ENCODE measurements around the gene PARD3B. TPM values are rescaled to one million over a fixed set of nuclear protein-coding genes. Genes with fewer than 3 reads are reported as not detected.

The PARD3B gene
- total RNA-seq, 1 experiment from 2014 or later, result 6.4 TPM

DNA sequence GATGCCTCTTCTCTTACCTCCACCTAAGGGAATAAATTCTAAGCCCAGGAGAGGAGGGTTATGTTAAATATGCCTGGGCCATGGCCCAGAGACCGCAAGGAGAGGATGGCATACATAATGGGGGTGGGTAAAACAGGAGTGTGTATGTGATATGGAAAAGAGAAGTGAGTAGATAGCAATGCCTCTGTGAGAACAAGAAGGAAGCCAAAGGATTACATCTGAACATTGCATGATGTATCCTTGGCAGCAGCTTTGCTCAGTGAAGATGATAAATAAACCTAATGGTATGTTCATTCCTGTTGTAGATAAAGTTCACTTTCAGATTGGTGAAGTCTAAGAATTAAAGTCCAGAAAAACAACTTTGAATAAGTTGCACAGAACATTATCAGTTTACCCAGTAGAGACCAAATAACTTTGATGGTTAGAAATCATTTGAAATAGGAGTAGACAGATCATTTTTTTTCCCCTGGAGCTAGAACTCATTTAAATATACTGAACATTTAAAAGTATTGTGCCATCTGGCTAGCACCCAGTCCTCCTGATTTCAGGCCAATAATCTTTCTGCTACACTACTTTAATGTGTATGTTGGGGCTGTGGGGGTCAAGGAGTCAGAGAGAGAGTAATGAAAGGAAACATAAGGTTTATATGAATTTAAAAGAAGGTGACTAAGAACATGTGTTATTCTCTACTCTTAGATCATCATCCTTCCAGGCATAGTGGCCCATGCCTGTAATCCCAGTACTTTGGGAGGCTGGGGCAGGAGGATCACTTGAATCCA, 231.7 kb downstream of the PARD3B start:
- Histone ChIP-seq H4K20me1 (ENCODE audit: control insufficient read depth, insufficient read depth, insufficient read length) (no peaks in the 10 kb centered on the region), H2BK5ac (ENCODE audit: insufficient read length, low read length) (no peak overlapping the region), H3K9me3 (ENCODE audit: control insufficient read depth, low read depth, low read length) (no peaks in the 10 kb centered on the region), H3K4me2 (ENCODE audit: insufficient read depth, insufficient read length, low read length) (no peak overlapping the region), H3K4me1 (ENCODE audit: insufficient read depth, low read length) (no peaks in the 10 kb centered on the region), H3K23me2 (ENCODE audit: insufficient read length, low read depth, low read length, poor library complexity, severe bottlenecking) (no peaks in the 10 kb centered on the region), H3K27me3 (ENCODE audit: insufficient read depth, low read length) (no peaks in the 10 kb centered on the region), H2BK120ac (ENCODE audit: low read depth, low read length, poor library complexity, severe bottlenecking) (no peak overlapping the region), H2BK20ac (ENCODE audit: low read depth, low read length, poor library complexity, severe bottlenecking) (no peak overlapping the region), H3K14ac (ENCODE audit: insufficient read depth, low read length) (no peak overlapping the region), H4K91ac (ENCODE audit: insufficient read length, low read depth, low read length) (no peak overlapping the region), H3K18ac (ENCODE audit: insufficient read length, low read depth, low read length) (no peak overlapping the region), H3K79me2 (ENCODE audit: insufficient read depth, low read length) (no peaks in the 10 kb centered on the region), H4K8ac (replicated peaks; ENCODE audit: insufficient read length, low read depth, low read length) (no peak overlapping the region), H3K4ac (ENCODE audit: low read depth, low read length) (no peak overlapping the region), H3T11ph (ENCODE audit: low read length) (no peak overlapping the region), H4K5ac (ENCODE audit: insufficient read length, low read depth, low read length) (no peak overlapping the region), H3K79me1 (ENCODE audit: insufficient read depth, low read depth, low read length, poor library complexity, severe bottlenecking) (no peaks in the 10 kb centered on the region), H2BK15ac (ENCODE audit: low read depth, low read length) (no peak overlapping the region), H3K9ac (ENCODE audit: extremely low read depth, insufficient read length, low read length) (no peak overlapping the region), H3K56ac (ENCODE audit: insufficient read length, low read depth, low read length) (no peak overlapping the region), H2AK5ac (ENCODE audit: insufficient read length, low read length) (no peak overlapping the region), H2AFZ (ENCODE audit: low read length) (no peak overlapping the region), H2BK12ac (ENCODE audit: insufficient read length, low read depth, low read length) (no peak overlapping the region), H3K27ac (ENCODE audit: insufficient read length, low read depth, low read length) (no peak overlapping the region), H3K23ac (ENCODE audit: insufficient read length, low read depth, low read length) (no peak overlapping the region)
- H3K36me3 Mint-ChIP-seq (ENCODE audit: insufficient read depth in 1 of 3, low read depth in 3 of 3), result no peaks in the 10 kb centered on the region
- H3K4me3 Mint-ChIP-seq, result no peak overlapping the region
- DNase-seq, result no peak
- H3K27me3 Mint-ChIP-seq (ENCODE audit: low read depth), result no peaks in the 10 kb centered on the region
- no peak for TF ChIP-seq CTCF (conservative IDR thresholded peaks at IDR 0.05)
- WGBS (ENCODE audit: extremely low coverage, insufficient read length, low lambda C conversion rate), result no CpG with 5 or more reads among the region's 1 CpG
- H3K27ac Mint-ChIP-seq, result no peak overlapping the region
- no peaks in the 10 kb centered on the region for H3K4me1 Mint-ChIP-seq
- H3K9me3 Mint-ChIP-seq, result no peaks in the 10 kb centered on the region

Measured in H9 (cell line).